Parathyroid adenoma (tissue), 2 donors: Measurements from ENCODE around the gene CCDC122.

Source experiments
- H2AFZ ChIP-seq: fragments of 300-600 bp; sonication (generic); one replicate; pipeline ENCODE4 v1.7.0; 2017; ENCODE audit warnings: antibody characterized with exemption, mild to moderate bottlenecking
- H3K27ac ChIP-seq: fragments of 300-600 bp; sonication (generic); one replicate; pipeline ENCODE4 v1.7.0; 2017
- H3K27me3 ChIP-seq: fragments of 300-600 bp; sonication (generic); one replicate; pipeline ENCODE4 v1.7.0; 2017; ENCODE audit warnings: low read length; ENCODE audit not compliant: control insufficient read depth, insufficient read depth
- H3K36me3 ChIP-seq: fragments of 300-600 bp; sonication (generic); one replicate; pipeline ENCODE4 v1.7.0; 2017; ENCODE audit warnings: low read length; ENCODE audit not compliant: control insufficient read depth, insufficient read depth
- H3K4me1 ChIP-seq: fragments of 300-600 bp; sonication (generic); one replicate; pipeline ENCODE4 v1.7.0; 2017; ENCODE audit warnings: control low read depth
- H3K4me2 ChIP-seq: fragments of 300-600 bp; sonication (generic); one replicate; pipeline ENCODE4 v1.7.0; 2017; ENCODE audit warnings: low read length
- H3K4me3 ChIP-seq: fragments of 300-600 bp; sonication (generic); one replicate; pipeline ENCODE4 v1.7.0; 2017; ENCODE audit warnings: low read depth, low read length
- H3K79me2 ChIP-seq: fragments of 300-600 bp; sonication (generic); one replicate; pipeline ENCODE4 v1.7.0; 2017; ENCODE audit warnings: control low read depth
- H3K9ac ChIP-seq: fragments of 300-600 bp; sonication (generic); one replicate; pipeline ENCODE4 v1.7.0; 2017; ENCODE audit warnings: mild to moderate bottlenecking
- H3K9me3 ChIP-seq: fragments of 300-600 bp; sonication (generic); one replicate; pipeline ENCODE4 v1.7.0; 2017; ENCODE audit warnings: low read length; ENCODE audit not compliant: control insufficient read depth
- TF ChIP-seq, protein P1 (sequence below): fragments of 300-600 bp; sonication (generic); IDR thresholded peaks from one replicate; pipeline ENCODE4 v1.7.0; 2017; ENCODE audit warnings: antibody characterized with exemption, mild to moderate bottlenecking
- donor health status: primary hyperparathyroidism.

CCDC122 gene

DNA sequence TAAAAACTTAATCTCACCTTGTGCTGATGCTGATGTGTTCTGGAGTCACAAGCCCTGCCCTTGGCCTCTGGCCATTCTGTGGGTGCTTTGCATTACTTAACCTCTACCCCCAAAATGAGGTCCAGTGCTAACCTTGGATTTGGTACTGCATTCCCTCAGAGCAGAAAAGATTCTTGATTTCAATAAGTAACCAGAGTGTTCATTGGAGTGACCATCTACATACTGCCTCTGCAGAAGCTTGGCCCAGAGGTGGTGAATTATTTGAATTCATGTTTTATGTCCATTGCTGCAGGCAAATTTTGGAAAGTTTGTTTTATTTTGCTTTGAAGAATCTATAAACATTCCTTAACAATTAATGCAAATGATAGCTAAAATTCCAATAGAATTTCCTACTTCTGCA is 85.1 kb downstream of the CCDC122 start:
- no peak overlapping the region for H2AFZ ChIP-seq
- H3K79me2 ChIP-seq = no peaks in the 10 kb centered on the region
- H3K27ac ChIP-seq = no peak overlapping the region
- no peaks in the 10 kb centered on the region for H3K9me3 ChIP-seq
- no peak overlapping the region for H3K4me2 ChIP-seq
- TF ChIP-seq, protein P1, sequence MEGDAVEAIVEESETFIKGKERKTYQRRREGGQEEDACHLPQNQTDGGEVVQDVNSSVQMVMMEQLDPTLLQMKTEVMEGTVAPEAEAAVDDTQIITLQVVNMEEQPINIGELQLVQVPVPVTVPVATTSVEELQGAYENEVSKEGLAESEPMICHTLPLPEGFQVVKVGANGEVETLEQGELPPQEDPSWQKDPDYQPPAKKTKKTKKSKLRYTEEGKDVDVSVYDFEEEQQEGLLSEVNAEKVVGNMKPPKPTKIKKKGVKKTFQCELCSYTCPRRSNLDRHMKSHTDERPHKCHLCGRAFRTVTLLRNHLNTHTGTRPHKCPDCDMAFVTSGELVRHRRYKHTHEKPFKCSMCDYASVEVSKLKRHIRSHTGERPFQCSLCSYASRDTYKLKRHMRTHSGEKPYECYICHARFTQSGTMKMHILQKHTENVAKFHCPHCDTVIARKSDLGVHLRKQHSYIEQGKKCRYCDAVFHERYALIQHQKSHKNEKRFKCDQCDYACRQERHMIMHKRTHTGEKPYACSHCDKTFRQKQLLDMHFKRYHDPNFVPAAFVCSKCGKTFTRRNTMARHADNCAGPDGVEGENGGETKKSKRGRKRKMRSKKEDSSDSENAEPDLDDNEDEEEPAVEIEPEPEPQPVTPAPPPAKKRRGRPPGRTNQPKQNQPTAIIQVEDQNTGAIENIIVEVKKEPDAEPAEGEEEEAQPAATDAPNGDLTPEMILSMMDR = no peak
- H3K27me3 ChIP-seq = no peaks in the 10 kb centered on the region
- H3K9ac ChIP-seq = no peak overlapping the region
- no peak overlapping the region for H3K4me3 ChIP-seq
- no peaks in the 10 kb centered on the region for H3K36me3 ChIP-seq
- H3K4me1 ChIP-seq = no peaks in the 10 kb centered on the region

DNA sequence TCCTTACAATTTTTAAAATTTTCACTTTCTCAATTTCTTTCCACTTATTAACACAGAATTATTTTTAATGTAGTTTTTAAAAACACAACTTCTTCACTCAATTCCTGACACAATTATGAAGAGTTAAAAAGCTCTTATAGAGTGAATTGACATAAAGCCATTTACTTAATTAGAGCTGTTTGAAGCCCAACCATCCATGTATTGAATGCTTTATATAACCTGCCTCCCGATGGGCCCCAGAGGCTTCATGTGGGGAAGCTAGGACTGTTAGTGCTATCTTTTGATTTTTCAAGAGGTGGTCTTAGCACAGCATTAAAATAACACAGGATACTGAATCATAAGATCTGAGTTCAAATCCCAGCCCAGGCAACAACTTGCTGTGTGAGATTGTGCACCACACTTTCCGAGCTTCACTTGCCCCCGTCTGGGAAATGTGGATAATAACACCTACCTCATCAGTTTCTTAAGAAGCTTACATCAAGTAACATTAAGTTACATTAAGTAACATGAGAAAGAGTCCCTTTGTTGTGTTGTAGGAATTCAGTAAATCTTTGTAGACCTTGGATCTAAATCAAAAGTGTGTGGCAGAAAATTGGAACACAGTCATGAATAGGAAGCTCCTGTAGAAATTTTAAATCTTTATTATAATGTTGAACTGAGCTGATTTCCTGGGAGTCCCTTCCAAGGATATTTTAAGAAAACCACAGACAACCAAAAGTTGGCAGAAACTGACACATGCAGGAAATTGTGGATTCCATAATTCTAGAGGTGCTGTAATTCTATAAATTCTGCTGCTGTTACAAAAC is 87.3 kb downstream of the CCDC122 start:
- no peaks in the 10 kb centered on the region for H3K9me3 ChIP-seq
- no peaks in the 10 kb centered on the region for H3K4me1 ChIP-seq
- no peak overlapping the region for H3K27ac ChIP-seq
- no peaks in the 10 kb centered on the region for H3K36me3 ChIP-seq
- TF ChIP-seq, protein P1 = no peak
- no peaks in the 10 kb centered on the region for H3K27me3 ChIP-seq
- no peak overlapping the region for H3K4me2 ChIP-seq
- H2AFZ ChIP-seq = no peak overlapping the region
- no peak overlapping the region for H3K9ac ChIP-seq
- no peaks in the 10 kb centered on the region for H3K79me2 ChIP-seq
- no peak overlapping the region for H3K4me3 ChIP-seq

DNA sequence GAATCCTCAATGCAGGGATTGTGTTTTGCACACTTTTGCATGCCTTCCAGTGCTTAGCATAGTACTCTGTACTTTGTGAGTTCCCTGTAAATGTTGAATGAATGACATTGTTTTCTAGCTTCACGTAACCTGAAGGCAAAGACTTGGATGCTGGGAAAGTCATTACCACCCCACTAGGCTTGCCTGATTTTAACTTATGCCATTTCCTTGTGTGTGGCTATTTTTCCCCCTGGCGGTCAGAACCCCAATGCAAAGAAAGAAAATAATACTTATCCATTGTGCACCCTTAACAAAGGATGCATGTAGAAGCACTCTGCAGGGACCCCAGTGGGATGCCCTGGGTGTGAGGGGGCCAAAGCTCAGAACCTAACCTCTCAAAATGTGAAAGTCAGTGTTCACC is 91.5 kb downstream of the CCDC122 start:
- H3K9ac ChIP-seq = no peak overlapping the region
- H3K4me2 ChIP-seq = no peak overlapping the region
- TF ChIP-seq, protein P1 = no peak
- no peak overlapping the region for H3K27ac ChIP-seq
- H3K9me3 ChIP-seq = no peaks in the 10 kb centered on the region
- H3K4me1 ChIP-seq = no peaks in the 10 kb centered on the region
- H3K36me3 ChIP-seq = no peaks in the 10 kb centered on the region
- no peaks in the 10 kb centered on the region for H3K27me3 ChIP-seq
- no peaks in the 10 kb centered on the region for H3K79me2 ChIP-seq
- no peak overlapping the region for H3K4me3 ChIP-seq
- H2AFZ ChIP-seq = no peak overlapping the region

DNA sequence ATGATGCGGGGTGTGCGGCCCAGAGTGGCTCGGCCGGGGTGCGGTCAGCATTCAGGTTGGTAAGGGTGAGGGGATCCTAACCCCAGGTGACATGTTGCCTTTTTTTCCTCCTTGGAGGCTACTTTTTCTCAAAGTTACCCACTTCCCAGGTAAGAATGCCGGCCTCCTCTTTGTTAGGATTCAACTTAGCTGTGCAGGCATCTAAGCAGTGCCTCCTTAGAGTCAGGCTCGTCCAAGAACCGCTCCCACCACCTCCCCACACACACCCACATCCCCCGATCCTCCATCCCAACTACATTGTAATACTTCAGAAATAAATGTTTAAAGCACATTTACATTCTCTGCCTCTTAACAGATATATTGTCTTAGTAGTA is 92.0 kb downstream of the CCDC122 start:
- peak overlapping the region; percentile 88 for H3K4me2 ChIP-seq
- H3K27me3 ChIP-seq = no peaks in the 10 kb centered on the region
- peak overlapping the region; percentile 52 for H3K4me3 ChIP-seq
- H3K4me1 ChIP-seq = no peaks in the 10 kb centered on the region
- no peak overlapping the region for H3K9ac ChIP-seq
- H3K36me3 ChIP-seq = no peaks in the 10 kb centered on the region
- H3K9me3 ChIP-seq = no peaks in the 10 kb centered on the region
- no peaks in the 10 kb centered on the region for H3K79me2 ChIP-seq
- TF ChIP-seq, protein P1 = no peak
- no peak overlapping the region for H2AFZ ChIP-seq
- no peak overlapping the region for H3K27ac ChIP-seq
